GM10248 (cell line): ENCODE data around the gene NTF3.

ENCODE experiments used
- CTCF ChIA-PET: fragments of 300-600 bp; sonication (Branson Sonifier 250); formaldehyde crosslinking; extraction: SDS; loops from one replicate; lab custom pipeline; 2021; ENCODE audit warnings: antibody characterized with exemption; lab: Yijun Ruan, JAX
- POLR2A ChIA-PET: fragments of 350-650 bp; sonication (Branson Sonifier 250); formaldehyde crosslinking; extraction: SDS; loops from one replicate; lab custom pipeline; 2020; ENCODE audit warnings: antibody characterized with exemption; lab: Yijun Ruan, JAX
- DNase-seq: peaks from one replicate; pipeline ENCODE4 v3.0.0; 2012; ENCODE audit errors: extremely low spot score
- CTCF ChIP-seq: IDR thresholded peaks from 2 replicates; pipeline ENCODE4 v1.5.1; 2012; ENCODE audit warnings: mild to moderate bottlenecking, low read depth; ENCODE audit errors: extremely low read depth, missing control alignments, control extremely low read depth

Gene NTF3

DNA sequence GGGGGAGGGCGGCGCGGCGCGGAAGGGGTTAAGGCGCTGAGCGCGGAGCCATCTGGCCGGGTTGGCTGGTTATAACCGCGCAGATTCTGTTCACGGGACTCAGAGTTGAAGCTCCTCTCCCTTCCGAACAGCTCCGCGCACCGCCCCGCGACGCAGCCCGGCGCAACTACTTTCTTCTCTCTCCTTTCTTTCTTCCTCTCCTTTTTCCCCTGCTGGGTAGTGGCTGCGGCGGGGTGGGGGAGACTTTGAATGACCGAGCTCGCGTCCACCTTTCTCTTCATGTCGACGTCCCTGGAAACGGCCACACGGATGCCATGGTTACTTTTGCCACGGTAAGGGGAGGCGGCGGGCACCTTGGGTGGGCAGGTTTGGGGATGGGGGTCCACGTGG lies at the start of gene NTF3:
Gene NTF3 (plus strand): TSS at position 98 of the 390 bp plus-strand sequence. CDS start 217 bp downstream, at position 315.
- ChIA-PET CTCF (no interaction called here), POLR2A (no interaction called here)
- DNase-seq, result no peak
- no peak for TF ChIP-seq CTCF

GRCh38 chr12:5384015-5384414 lies 47.9 kb upstream of the NTF3 start:
- CTCF ChIA-PET, result no interaction called here
- DNase-seq, result no peak
- POLR2A ChIA-PET, result no interaction called here

DNA sequence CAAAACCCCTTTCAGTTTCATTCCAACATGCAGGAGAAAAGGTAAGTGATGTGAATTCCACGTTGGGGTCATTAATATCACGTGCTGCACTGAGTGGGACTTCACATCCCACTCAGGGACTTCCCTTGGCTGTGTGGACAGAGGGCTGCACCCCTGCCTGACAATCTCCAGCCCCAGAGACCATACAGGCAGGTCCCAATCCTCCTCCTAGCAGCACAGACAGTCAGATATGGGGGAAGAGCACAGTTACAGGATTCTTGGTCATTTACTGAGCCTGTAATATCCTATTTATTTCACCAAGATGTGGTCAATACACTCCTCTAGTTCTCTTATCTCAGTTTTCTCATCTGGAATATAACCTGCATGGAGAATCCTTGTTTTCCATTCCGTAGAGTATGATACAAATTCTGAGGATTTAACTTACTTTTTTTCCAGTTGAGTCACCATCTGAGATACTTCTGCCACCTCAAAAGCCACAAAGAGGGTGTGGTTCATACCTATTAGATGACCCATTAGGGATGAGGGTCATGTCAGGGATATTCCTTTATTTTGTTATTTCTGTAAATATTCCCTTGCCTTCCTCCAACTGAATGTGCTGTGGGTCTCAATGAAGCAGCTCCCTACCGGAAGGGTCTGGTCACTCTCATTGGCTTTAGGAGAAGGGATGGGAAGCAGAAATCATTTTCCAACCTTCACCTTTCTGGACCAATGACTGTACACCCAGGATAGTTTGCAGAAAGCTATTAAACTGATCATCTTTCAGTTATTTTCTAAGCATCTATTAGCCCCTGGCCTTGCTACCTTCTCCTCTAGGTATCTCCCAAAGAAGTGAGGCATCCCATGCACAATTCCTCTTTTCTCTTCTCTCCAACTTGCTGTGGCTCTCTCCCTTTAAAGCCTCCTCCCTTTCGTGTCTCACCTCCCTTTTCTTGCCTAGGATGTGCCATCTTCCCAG lies 43.0 kb upstream of the NTF3 start:
- ChIA-PET CTCF (no interaction called here), POLR2A (no interaction called here)
- no peak for DNase-seq
- no peak for TF ChIP-seq CTCF

More at GRCh38 chr12:5384015-5384414, 47.9 kb upstream of the NTF3 start:
- no peak for TF ChIP-seq CTCF

DNA sequence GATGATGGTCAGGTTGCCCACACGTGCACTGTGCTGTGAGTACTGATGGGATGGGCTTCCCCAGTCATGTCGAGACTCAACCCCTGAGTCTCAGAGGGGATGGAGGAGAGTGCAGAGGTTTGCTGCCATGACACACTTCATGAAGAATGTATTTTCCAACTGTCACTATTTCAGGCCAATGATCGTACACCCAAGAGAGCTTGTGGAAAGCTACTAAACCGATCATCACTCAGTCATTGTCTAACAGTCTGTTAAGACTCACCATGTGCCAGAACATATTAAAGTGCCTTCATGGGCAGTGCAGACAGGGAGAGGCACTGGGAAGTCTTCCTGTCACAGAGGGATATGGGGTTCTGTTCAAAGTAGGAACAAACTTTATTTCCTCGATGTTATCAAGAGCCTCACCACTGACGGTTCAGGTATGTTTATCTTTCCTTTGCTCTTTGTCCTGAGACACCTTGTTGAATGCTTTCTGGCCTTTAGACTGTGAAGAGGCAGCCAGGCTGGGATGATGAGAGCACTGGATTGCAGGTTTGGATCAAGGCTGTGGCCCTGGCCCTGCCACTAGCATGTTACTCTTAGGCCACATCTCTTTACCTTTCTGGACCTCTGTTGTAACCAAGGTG lies 41.6 kb upstream of the NTF3 start:
- POLR2A ChIA-PET, result no interaction called here
- DNase-seq, result no peak
- TF ChIP-seq CTCF, result no peak
- CTCF ChIA-PET, result no interaction called here

DNA sequence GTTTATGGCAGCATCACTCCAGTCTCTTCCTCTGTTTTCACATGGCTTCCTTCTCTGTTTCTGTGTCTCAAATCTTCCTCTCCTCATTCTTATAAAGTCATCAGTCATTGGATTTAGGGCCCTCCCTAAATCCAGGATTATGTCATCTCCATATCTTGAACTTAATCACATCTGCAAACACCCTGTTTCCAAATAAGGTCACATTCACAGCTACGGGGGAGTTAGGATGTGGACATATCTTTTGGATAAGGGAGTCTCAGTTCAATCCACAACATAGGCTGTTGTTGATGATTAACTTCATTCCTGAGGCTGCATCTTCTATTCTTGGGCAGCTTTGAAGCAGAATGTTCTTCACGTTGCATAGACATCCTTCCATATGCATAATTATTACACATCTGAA lies 40.3 kb upstream of the NTF3 start:
- CTCF ChIA-PET, result no interaction called here
- no peak for TF ChIP-seq CTCF
- POLR2A ChIA-PET, result no interaction called here
- DNase-seq, result no peak

GRCh38 chr12:5392961-5393360 lies 38.9 kb upstream of the NTF3 start:
- DNase-seq, result no peak
- POLR2A ChIA-PET, result no interaction called here
- no peak for TF ChIP-seq CTCF
- CTCF ChIA-PET, result no interaction called here
